Astrocyte (in vitro differentiated cells and primary cell): ENCODE measurements around the gene DUSP6. TPM values are rescaled to one million over a fixed set of nuclear protein-coding genes. Genes with fewer than 3 reads are reported as not detected.
A peak's percentile ranks its signal among the peaks of the same experiment; 100 is the strongest.

Experiments used
- DNase-seq: peaks from one replicate; pipeline ENCODE4 v3.0.0-alpha.2; 2010; ENCODE audit warnings: low read depth
- FAIRE-seq: peaks from 2 replicates; lab custom pipeline; 2011; peaks lifted over from hg19 to GRCh38; lab: Jason Lieb, UNC
- H2AFZ ChIP-seq: 2 replicates; pipeline ENCODE4 v1.6.0; 2012; ENCODE audit warnings: low read depth, low read length, inconsistent platforms
- H3K27ac ChIP-seq: 2 replicates; pipeline ENCODE4 v1.5.1; 2011; ENCODE audit warnings: low read depth, low read length, inconsistent platforms
- H3K27me3 ChIP-seq: 2 replicates; pipeline ENCODE4 v1.6.0; 2011; ENCODE audit warnings: low read length, inconsistent platforms; ENCODE audit not compliant: insufficient read depth
- H3K36me3 ChIP-seq: 2 replicates; pipeline ENCODE4 v1.5.1; 2011; ENCODE audit warnings: low read length, inconsistent platforms; ENCODE audit not compliant: insufficient read depth
- H3K4me1 ChIP-seq: 2 replicates; pipeline ENCODE4 v1.5.1; 2011; ENCODE audit warnings: low read length, inconsistent platforms; ENCODE audit not compliant: insufficient read depth
- H3K4me2 ChIP-seq: 2 replicates; pipeline ENCODE4 v1.6.0; 2012; ENCODE audit warnings: low read length, inconsistent platforms
- H3K4me3 ChIP-seq: 2 replicates; pipeline ENCODE4 v1.5.1; 2011; ENCODE audit warnings: low read depth, mild to moderate bottlenecking, low read length, inconsistent platforms; ENCODE audit not compliant: insufficient read depth
- H3K79me2 ChIP-seq: 2 replicates; pipeline ENCODE4 v1.6.0; 2012; ENCODE audit warnings: mild to moderate bottlenecking, low read length, inconsistent platforms; ENCODE audit not compliant: insufficient read depth
- H3K9ac ChIP-seq: 2 replicates; pipeline ENCODE4 v1.6.0; 2012; ENCODE audit warnings: mild to moderate bottlenecking, low read length, inconsistent platforms
- H3K9me3 ChIP-seq: 2 replicates; pipeline ENCODE4 v1.5.1; 2012; ENCODE audit warnings: low read depth, mild to moderate bottlenecking, low read length, inconsistent platforms; ENCODE audit not compliant: insufficient read depth
- H4K20me1 ChIP-seq: 2 replicates; pipeline ENCODE4 v1.6.0; 2012; ENCODE audit warnings: low read length, inconsistent platforms; ENCODE audit not compliant: insufficient read depth
- H3K27ac Mint-ChIP-seq: one replicate; pipeline ENCODE4 v1.8.0; 2021; ENCODE audit warnings: mild to moderate bottlenecking, mixed read lengths; ENCODE audit not compliant: unreplicated experiment
- H3K27me3 Mint-ChIP-seq: one replicate; pipeline ENCODE4 v1.8.0; 2021; ENCODE audit warnings: low read depth, mixed read lengths; ENCODE audit not compliant: unreplicated experiment
- H3K36me3 Mint-ChIP-seq: one replicate; pipeline ENCODE4 v1.8.0; 2021; ENCODE audit warnings: low read depth, mixed read lengths; ENCODE audit not compliant: unreplicated experiment
- H3K4me1 Mint-ChIP-seq: one replicate; pipeline ENCODE4 v1.8.0; 2021; ENCODE audit warnings: low read depth, mixed read lengths; ENCODE audit not compliant: unreplicated experiment
- H3K4me3 Mint-ChIP-seq: one replicate; pipeline ENCODE4 v1.8.0; 2021; ENCODE audit warnings: mild to moderate bottlenecking, moderate library complexity, mixed read lengths; ENCODE audit not compliant: unreplicated experiment
- H3K9me3 Mint-ChIP-seq: one replicate; pipeline ENCODE4 v1.8.0; 2021; ENCODE audit warnings: mild to moderate bottlenecking, mixed read lengths; ENCODE audit not compliant: unreplicated experiment
- CTCF ChIP-seq: IDR thresholded peaks from 2 replicates; pipeline ENCODE4 v1.5.1; 2011; ENCODE audit warnings: low read depth, mild to moderate bottlenecking, inconsistent platforms, low read length, moderate library complexity; ENCODE audit not compliant: insufficient read depth
- EZH2 ChIP-seq: IDR thresholded peaks from 2 replicates; pipeline ENCODE4 v1.6.1; 2012; ENCODE audit warnings: mild to moderate bottlenecking, low read length, inconsistent platforms; ENCODE audit not compliant: insufficient read depth
- total RNA-seq: library from RNA; stranded (reverse); gene quantifications from 2 replicates; pipeline ENCODE4 v1.2.1, GENCODE V29; 2021

Gene DUSP6
- total RNA-seq, 1 donor from 2014 or later = 63.0 TPM

DNA sequence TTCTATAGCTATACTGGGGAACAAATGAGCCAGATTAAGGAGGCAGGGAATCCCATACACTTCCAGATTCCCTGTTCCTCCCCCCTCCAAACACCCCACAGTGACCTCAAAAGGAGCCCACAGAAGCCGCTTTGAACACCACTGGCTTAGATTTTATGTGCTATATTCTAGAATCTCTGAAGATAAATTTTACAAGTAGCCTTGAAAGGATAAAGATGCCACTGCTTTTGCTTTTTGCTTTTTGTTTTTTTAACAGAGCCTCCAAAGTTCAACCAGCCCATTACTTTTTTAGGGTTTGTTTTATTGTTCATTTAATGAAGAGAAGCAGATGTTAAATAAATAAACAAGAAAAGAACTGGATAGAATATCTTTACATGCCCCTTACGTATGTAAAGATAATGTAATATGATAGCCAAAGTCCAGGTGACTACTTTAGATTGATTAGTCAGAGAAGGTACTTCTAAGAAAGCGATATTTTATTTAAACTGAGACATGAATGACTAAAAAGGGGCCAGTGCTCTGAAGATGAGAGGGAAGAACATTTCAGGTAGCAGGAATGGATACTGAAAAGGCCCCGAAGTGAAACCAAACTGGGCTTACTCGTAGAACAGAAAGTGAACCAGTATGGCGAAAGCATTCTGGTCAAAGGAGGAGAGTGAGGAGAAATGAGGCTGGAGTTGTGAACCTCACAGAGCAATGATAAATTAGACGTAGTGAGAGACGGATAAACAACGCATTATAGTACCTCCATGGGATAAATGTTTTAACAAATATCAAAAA is 44.6 kb downstream of the DUSP6 start:
- Histone ChIP-seq H3K27ac (no peak overlapping the region), H3K9me3 (no peaks in the 10 kb centered on the region), H4K20me1 (no peaks in the 10 kb centered on the region), H3K27me3 (no peaks in the 10 kb centered on the region), H2AFZ (no peak overlapping the region), H3K79me2 (no peaks in the 10 kb centered on the region), H3K4me3 (no peak overlapping the region), H3K4me1 (no peaks in the 10 kb centered on the region), H3K9ac (no peak overlapping the region), H3K36me3 (no peaks in the 10 kb centered on the region), H3K4me2 (no peak overlapping the region)
- FAIRE-seq = no peak
- H3K4me3 Mint-ChIP-seq = no peak overlapping the region
- no peak for TF ChIP-seq CTCF
- TF ChIP-seq EZH2 = no peak
- no peak for DNase-seq
- no peaks in the 10 kb centered on the region for H3K9me3 Mint-ChIP-seq
- H3K27me3 Mint-ChIP-seq = peaks cover 1% of the 10 kb centered on the region
- H3K27ac Mint-ChIP-seq = peak overlapping the region; percentile 5
- H3K36me3 Mint-ChIP-seq = no peaks in the 10 kb centered on the region
- peaks cover 5% of the 10 kb centered on the region for H3K4me1 Mint-ChIP-seq

DNA sequence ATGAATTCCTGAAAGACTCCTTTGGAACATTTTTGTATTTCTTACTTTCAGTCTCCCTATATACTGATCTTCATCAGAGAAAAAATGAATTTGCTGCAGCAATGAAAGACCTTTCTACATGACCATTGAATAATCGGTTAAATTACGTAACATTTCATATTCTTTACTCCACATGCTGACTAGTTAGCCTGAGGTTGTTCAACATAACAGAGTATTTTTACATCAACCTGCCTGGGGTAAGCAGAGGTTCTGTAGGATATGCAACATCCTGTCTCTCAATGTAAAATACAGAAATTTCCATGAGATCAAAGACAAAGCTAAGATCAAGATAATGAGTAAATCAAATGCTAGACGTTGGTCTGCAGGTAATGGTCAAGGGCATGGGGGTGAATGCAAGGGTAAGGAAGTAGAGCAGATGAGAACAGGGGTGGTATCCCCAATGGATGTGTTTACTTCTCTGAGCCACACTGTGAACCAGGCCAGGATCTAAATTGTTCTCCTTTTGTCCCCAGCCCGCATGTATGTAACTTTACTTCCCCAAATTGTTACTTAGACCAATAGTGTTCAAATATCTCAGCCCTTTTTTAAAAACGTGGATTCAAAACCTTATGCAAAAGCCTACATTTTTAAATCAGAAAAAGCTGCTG is 45.4 kb downstream of the DUSP6 start:
- Mint-ChIP-seq H3K9me3 (no peaks in the 10 kb centered on the region), H3K27me3 (peaks cover 1% of the 10 kb centered on the region), H3K36me3 (no peaks in the 10 kb centered on the region), H3K4me1 (peaks cover 5% of the 10 kb centered on the region), H3K4me3 (no peak overlapping the region), H3K27ac (no peak overlapping the region)
- no peaks in the 10 kb centered on the region for H3K79me2 ChIP-seq
- H3K4me2 ChIP-seq = no peak overlapping the region
- FAIRE-seq (no peak), DNase-seq (no peak)
- no peak overlapping the region for H3K9ac ChIP-seq
- no peaks in the 10 kb centered on the region for H3K4me1 ChIP-seq
- no peak overlapping the region for H2AFZ ChIP-seq
- H3K27me3 ChIP-seq = no peaks in the 10 kb centered on the region
- no peak overlapping the region for H3K27ac ChIP-seq
- H3K9me3 ChIP-seq = no peaks in the 10 kb centered on the region
- H3K4me3 ChIP-seq = no peak overlapping the region
- H3K36me3 ChIP-seq = no peaks in the 10 kb centered on the region
- TF ChIP-seq CTCF = no peak
- no peak for TF ChIP-seq EZH2
- no peaks in the 10 kb centered on the region for H4K20me1 ChIP-seq

- no peak for TF ChIP-seq CTCF
- no peak for TF ChIP-seq EZH2
- H2AFZ ChIP-seq = no peak overlapping the region
- Mint-ChIP-seq H3K4me3 (no peak overlapping the region), H3K27ac (no peak overlapping the region), H3K36me3 (no peaks in the 10 kb centered on the region), H3K9me3 (no peaks in the 10 kb centered on the region), H3K27me3 (peaks cover 1% of the 10 kb centered on the region), H3K4me1 (peaks cover 5% of the 10 kb centered on the region)
- H3K27ac ChIP-seq = no peak overlapping the region
- H3K79me2 ChIP-seq = no peaks in the 10 kb centered on the region
- H3K27me3 ChIP-seq = no peaks in the 10 kb centered on the region
- H3K9ac ChIP-seq = no peak overlapping the region
- H4K20me1 ChIP-seq = no peaks in the 10 kb centered on the region
- H3K4me1 ChIP-seq = no peaks in the 10 kb centered on the region
- FAIRE-seq = no peak
- no peaks in the 10 kb centered on the region for H3K9me3 ChIP-seq
- no peak overlapping the region for H3K4me2 ChIP-seq
- no peak overlapping the region for H3K4me3 ChIP-seq
- no peak for DNase-seq
- H3K36me3 ChIP-seq = no peaks in the 10 kb centered on the region
Measured at GRCh38 chr12:89305373-89305772, 46.9 kb downstream of the DUSP6 start.
